ENCODE data around the gene KCNQ5.
A peak's percentile ranks its signal among the peaks of the same experiment; 100 is the strongest.

The KCNQ5 gene

DNA sequence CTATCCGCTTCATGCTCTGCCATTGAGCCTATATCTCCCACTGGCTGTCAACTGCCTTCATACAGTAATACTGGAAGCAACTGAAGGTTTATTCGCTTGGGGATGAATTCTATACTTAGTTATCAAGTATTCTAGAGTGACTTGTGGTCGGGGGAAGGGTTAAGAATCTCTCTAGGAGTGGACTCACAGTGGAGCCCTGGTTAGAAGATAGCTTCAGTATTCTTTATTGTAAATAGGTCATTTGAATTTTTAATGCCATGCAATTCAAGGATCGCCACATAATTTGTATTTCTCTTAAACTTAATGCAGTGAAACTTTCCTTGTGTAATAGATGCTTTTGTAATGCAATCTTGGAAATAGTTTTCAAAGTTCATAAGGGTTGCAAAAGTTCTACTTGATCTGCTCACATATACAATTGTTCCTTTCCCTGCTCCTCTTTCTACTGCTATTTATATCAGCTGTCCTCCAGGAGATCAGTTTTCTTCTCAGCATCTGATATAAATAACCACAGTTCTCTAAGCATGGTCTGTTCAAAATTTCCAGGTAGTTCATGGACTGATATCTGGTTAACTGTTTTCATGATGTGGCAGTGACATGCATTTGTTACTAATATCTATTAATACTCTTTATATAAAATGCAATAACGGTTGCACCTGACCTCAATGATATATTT is 120.3 kb downstream of the KCNQ5 start:
- no peaks in the 10 kb centered on the region for H3K36me3 ChIP-seq (ENCODE audit: insufficient read depth, low read length)
- no peak overlapping the region for H3K27ac ChIP-seq
- H3K9me3 ChIP-seq (ENCODE audit: low read depth, low read length): no peaks in the 10 kb centered on the region
- no peak for DNase-seq (ENCODE audit: low read depth, low spot score)
- H3K9ac ChIP-seq (ENCODE audit: insufficient read length): no peak overlapping the region
- no peak overlapping the region for H3K4me3 ChIP-seq
- no peak for TF ChIP-seq FOXP2 (optimal IDR thresholded peaks at IDR 0.05; ENCODE audit: control extremely low read depth, extremely low read length, insufficient read depth)
- no peak for TF ChIP-seq POLR2AphosphoS5 (IDR thresholded peaks at IDR 0.05; ENCODE audit: borderline replicate concordance, low read depth, low read length)
- TF ChIP-seq EZH2 (IDR thresholded peaks at IDR 0.05): no peak

DNA sequence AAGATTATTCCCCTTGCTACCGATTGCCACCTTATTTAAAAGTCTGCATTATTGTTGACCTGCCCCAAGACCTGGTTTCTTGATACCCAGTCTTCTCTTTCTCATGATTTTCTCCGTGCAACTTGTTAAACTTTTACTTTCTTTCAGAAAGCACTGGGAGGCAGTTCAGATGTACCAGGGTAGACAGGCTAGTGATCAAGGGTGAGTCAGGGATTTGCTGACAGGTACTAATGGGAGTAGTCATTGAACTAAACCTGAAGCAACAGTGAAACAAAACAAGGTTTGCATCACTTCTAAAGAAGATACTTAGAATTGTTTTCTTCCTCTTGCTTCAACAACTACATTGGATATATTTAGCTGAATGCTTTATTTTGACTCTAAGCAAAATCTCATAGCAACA is 124.4 kb downstream of the KCNQ5 start:
- H3K9me3 ChIP-seq (ENCODE audit: low read depth, low read length): no peaks in the 10 kb centered on the region
- H3K27ac ChIP-seq: no peak overlapping the region
- no peak for TF ChIP-seq EZH2 (IDR thresholded peaks at IDR 0.05)
- no peak for TF ChIP-seq FOXP2 (optimal IDR thresholded peaks at IDR 0.05; ENCODE audit: control extremely low read depth, extremely low read length, insufficient read depth)
- TF ChIP-seq POLR2AphosphoS5 (IDR thresholded peaks at IDR 0.05; ENCODE audit: borderline replicate concordance, low read depth, low read length): no peak
- H3K9ac ChIP-seq (ENCODE audit: insufficient read length): no peak overlapping the region
- no peak for DNase-seq (ENCODE audit: low read depth, low spot score)
- H3K36me3 ChIP-seq (ENCODE audit: insufficient read depth, low read length): no peaks in the 10 kb centered on the region
- no peak overlapping the region for H3K4me3 ChIP-seq

DNA sequence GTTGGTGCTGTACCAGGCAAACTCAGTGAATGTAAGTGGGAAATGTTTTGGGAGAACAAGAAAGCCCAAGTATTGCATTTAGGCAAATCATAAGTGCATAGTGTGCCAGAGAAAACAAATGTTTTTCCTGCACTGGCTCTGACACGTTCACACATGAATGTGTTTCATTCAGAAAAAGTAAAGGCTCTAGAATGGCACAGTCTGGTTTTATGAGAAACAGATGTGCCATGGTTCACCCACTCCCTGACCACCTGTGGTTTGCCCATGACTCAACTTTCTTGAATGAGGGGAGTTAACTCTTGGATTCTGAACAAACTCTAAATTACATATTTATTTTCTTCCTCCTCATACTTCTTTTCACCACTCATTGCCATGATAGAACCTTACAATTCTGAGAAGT is 126.9 kb downstream of the KCNQ5 start:
- no peaks in the 10 kb centered on the region for H3K36me3 ChIP-seq (ENCODE audit: insufficient read depth, low read length)
- peak overlapping the region; percentile 20 for H3K9ac ChIP-seq (ENCODE audit: insufficient read length)
- H3K27ac ChIP-seq: peak overlapping the region; percentile 67
- no peak overlapping the region; the same call in 1 of the 2 replicates for H3K4me3 ChIP-seq
- TF ChIP-seq FOXP2 (optimal IDR thresholded peaks at IDR 0.05; ENCODE audit: control extremely low read depth, extremely low read length, insufficient read depth): no peak
- TF ChIP-seq EZH2 (IDR thresholded peaks at IDR 0.05): no peak
- no peak for TF ChIP-seq POLR2AphosphoS5 (IDR thresholded peaks at IDR 0.05; ENCODE audit: borderline replicate concordance, low read depth, low read length)
- no peaks in the 10 kb centered on the region for H3K9me3 ChIP-seq (ENCODE audit: low read depth, low read length)
- peak; percentile 35 for DNase-seq (ENCODE audit: low read depth, low spot score)

DNA sequence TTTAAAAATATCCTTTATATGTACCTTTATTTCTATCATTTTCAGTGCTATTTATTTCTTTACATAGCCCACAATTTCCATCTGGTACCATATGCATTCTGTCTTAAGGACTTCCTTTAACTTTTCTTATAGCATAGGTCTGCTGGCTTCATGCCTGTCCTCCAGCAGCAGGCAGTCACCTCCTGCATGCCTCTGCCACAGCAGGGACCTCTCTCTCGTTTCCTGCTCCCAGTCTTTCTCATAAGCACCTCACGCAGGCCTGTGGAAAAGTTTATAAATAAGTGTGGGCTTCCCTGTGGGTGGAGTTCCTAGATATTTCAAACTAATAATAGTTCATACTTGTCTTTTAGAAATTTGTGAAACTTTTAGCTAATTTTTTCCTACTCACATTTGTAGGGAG is 133.9 kb downstream of the KCNQ5 start:
- 0 out of 2 replicates have a peak, but pooled peaks cover 3% of the 10 kb centered on the region for H3K36me3 ChIP-seq (ENCODE audit: insufficient read depth, low read length)
- H3K9ac ChIP-seq (ENCODE audit: insufficient read length): no peak overlapping the region
- no peak overlapping the region for H3K27ac ChIP-seq
- TF ChIP-seq POLR2AphosphoS5 (IDR thresholded peaks at IDR 0.05; ENCODE audit: borderline replicate concordance, low read depth, low read length) (no peak), FOXP2 (optimal IDR thresholded peaks at IDR 0.05; ENCODE audit: control extremely low read depth, extremely low read length, insufficient read depth) (no peak), EZH2 (IDR thresholded peaks at IDR 0.05) (no peak)
- no peak for DNase-seq (ENCODE audit: low read depth, low spot score)
- no peak overlapping the region for H3K4me3 ChIP-seq
- H3K9me3 ChIP-seq (ENCODE audit: low read depth, low read length): no peaks in the 10 kb centered on the region

DNA sequence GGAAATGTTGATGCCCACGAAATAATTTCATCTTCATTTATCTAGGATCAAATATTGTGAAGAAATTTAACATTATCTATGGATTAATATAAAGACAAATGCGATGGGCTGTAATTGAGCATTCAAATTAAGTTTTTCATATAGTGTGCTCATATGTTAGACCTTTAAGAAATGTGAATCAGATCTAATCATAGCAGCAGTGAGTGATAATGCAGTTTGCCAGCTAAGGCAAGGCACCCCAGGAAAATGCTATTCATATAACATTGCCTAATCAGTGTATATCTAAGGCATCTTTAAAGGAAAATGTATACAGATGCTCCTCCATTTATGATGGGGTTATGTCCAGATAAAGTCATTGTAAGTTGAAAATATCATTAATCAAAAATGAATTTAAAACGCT is 135.2 kb downstream of the KCNQ5 start:
- H3K4me3 ChIP-seq: no peak overlapping the region

DNA sequence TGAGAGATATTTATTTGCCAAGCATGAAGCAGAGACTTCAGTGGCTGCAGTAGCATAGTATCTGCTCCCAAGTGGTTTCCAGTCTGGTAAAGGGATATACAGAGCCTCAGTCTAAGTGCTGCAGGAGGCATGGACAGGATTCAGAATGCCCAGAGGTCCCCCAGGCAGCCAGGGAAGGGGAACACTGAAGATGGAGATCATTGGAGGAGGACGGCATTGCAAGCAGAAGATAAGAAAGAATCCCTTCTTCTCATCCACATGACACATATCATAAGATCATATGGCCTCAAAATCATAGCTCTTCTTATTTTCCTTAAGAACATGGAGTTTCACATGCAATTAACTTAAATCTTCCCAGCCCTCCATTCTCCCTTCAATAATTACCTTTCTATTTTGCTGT is 136.1 kb downstream of the KCNQ5 start:
- H3K36me3 ChIP-seq (ENCODE audit: insufficient read depth, low read length): 0 out of 2 replicates have a peak, but pooled peaks cover 3% of the 10 kb centered on the region
- no peak overlapping the region for H3K4me3 ChIP-seq
- no peak overlapping the region for H3K9ac ChIP-seq (ENCODE audit: insufficient read length)
- TF ChIP-seq EZH2 (IDR thresholded peaks at IDR 0.05) (no peak), FOXP2 (optimal IDR thresholded peaks at IDR 0.05; ENCODE audit: control extremely low read depth, extremely low read length, insufficient read depth) (no peak), POLR2AphosphoS5 (IDR thresholded peaks at IDR 0.05; ENCODE audit: borderline replicate concordance, low read depth, low read length) (no peak)
- no peak overlapping the region for H3K27ac ChIP-seq
- H3K9me3 ChIP-seq (ENCODE audit: low read depth, low read length): no peaks in the 10 kb centered on the region
- no peak for DNase-seq (ENCODE audit: low read depth, low spot score)

More for the DNA sequence above, 135.2 kb downstream of the KCNQ5 start:
- TF ChIP-seq FOXP2 (optimal IDR thresholded peaks at IDR 0.05; ENCODE audit: control extremely low read depth, extremely low read length, insufficient read depth) (no peak), EZH2 (IDR thresholded peaks at IDR 0.05) (no peak), POLR2AphosphoS5 (IDR thresholded peaks at IDR 0.05; ENCODE audit: borderline replicate concordance, low read depth, low read length) (no peak)
- H3K9me3 ChIP-seq (ENCODE audit: low read depth, low read length): no peaks in the 10 kb centered on the region
- H3K36me3 ChIP-seq (ENCODE audit: insufficient read depth, low read length): 0 out of 2 replicates have a peak, but pooled peaks cover 3% of the 10 kb centered on the region
- no peak overlapping the region for H3K9ac ChIP-seq (ENCODE audit: insufficient read length)
- no peak overlapping the region for H3K27ac ChIP-seq
- DNase-seq (ENCODE audit: low read depth, low spot score): no peak

DNA sequence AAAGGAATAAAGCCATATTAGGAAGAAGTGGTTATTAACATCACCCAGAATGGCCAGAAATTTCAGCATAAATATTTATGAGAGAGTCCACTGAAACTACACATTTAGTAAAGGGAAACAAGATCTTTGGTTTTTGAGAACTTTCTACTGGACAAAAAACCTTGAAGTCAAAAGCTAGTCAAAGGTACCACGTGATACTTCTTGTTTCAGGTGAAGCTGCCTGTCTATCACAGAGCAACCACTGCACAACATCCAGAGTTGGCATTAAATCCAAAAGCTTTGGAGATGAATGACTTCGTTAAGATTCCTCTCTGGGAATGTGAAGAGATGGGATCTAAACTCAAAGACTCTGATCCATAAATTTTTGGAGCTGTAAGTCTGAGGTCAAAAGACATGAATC is 137.0 kb downstream of the KCNQ5 start:
- H3K36me3 ChIP-seq (ENCODE audit: insufficient read depth, low read length): 0 out of 2 replicates have a peak, but pooled peaks cover 3% of the 10 kb centered on the region
- DNase-seq (ENCODE audit: low read depth, low spot score): no peak
- TF ChIP-seq POLR2AphosphoS5 (IDR thresholded peaks at IDR 0.05; ENCODE audit: borderline replicate concordance, low read depth, low read length): no peak

DNA sequence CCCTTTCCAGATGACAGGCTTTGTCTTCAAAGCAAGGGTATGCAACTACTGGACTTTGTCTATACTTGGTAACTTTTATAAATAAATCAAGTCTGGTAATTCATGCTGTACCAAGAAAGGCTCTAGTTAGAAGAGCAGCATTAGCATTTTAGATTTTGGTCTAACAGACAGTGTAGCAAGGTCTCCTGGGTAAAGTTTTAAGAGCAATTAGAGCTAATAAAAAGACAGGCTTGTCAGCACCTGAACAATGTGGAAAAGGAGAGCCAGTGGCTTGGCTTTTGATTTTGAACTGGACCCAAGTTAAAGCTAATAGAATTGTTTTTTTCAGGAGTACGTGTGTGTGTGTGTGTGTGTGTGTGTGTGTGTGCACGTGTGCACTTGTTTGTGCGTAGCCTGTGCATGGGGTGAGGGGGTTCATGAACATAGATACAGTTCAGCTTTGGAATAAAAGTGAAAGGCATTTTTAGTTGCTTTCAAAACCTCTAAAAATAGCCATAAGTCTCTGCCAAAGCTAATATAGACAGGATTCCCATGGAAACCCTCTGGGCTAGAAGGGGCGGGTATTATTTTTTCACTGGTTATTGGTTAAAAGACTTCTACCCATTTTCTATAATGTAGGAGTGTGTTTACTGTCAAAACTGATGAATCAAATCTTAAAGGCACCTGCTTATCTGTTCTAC is 138.4 kb downstream of the KCNQ5 start:
- Histone ChIP-seq H3K4me3 (peak overlapping the region; percentile 10; the same call in 1 of the 2 replicates), H3K27ac (no peak overlapping the region), H3K36me3 (ENCODE audit: insufficient read depth, low read length) (no peaks in the 10 kb centered on the region), H3K9ac (ENCODE audit: insufficient read length) (peak overlapping the region; percentile 8), H3K9me3 (ENCODE audit: low read depth, low read length) (no peaks in the 10 kb centered on the region)
- no peak for DNase-seq (ENCODE audit: low read depth, low spot score)
- TF ChIP-seq POLR2AphosphoS5 (IDR thresholded peaks at IDR 0.05; ENCODE audit: borderline replicate concordance, low read depth, low read length) (no peak), EZH2 (IDR thresholded peaks at IDR 0.05) (no peak), FOXP2 (optimal IDR thresholded peaks at IDR 0.05; ENCODE audit: control extremely low read depth, extremely low read length, insufficient read depth) (no peak)

More for the DNA sequence above, 137.0 kb downstream of the KCNQ5 start:
- H3K27ac ChIP-seq: no peak overlapping the region
- no peaks in the 10 kb centered on the region for H3K9me3 ChIP-seq (ENCODE audit: low read depth, low read length)
- H3K9ac ChIP-seq (ENCODE audit: insufficient read length): no peak overlapping the region
- no peak overlapping the region for H3K4me3 ChIP-seq
